Measurements from ENCODE around the gene UBE2L5.
"Not testable (repeated sequence)": the region's sequence is repeated elsewhere in the genome, so short reads cannot be mapped to it uniquely, and the experiment has no call there.

The UBE2L5 gene

GRCh38 chr13:30440910-30441703, 18.8 kb downstream of the UBE2L5 start:
- no peak for DNase-seq

DNA sequence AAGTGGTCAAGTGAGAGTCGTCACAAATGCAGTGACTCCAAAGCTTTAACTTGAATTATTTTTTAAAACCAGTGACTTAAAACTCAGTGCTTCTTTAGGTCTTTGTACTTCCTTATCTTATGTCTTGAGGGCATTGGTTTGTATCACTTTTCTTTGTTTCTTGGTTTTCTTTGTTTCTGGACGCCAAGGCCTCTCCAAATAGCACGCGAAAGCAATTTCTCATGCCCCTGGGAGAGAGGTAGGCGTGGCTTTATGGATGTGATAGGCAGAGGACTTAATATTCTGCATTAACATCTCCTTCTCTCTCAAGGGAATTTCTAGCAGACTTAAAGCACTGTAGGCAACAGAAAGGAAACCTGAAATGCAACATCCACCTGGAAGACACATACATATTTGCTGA, 20.6 kb downstream of the UBE2L5 start:
- DNase-seq: no peak

- DNase-seq: not testable (repeated sequence)
These were observed 21.2 kb downstream of the UBE2L5 start for GRCh38 chr13:30443491-30443890.

DNA sequence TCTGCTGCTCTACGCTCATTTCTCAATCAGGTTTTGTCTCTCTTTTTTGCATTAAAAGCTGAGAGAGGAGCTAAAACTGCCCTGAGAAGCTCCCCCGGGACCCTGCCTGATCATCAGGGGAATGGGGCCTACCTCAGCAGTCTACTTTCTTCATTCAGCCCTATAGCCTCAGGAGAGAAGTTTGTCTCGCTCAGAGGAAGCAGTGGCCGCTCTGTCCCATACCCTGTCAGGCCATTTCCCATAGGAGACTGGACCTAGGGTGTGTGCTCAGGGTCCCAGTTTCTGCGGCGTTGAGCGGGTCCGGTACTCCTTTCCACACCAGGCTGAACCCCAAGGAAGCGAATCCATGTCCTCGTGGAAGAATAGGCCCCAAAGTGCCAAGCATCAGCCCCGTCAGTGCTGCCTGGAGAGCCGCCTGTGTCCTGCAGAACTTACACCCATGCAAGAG, 21.7 kb downstream of the UBE2L5 start:
- no peak for DNase-seq

DNA sequence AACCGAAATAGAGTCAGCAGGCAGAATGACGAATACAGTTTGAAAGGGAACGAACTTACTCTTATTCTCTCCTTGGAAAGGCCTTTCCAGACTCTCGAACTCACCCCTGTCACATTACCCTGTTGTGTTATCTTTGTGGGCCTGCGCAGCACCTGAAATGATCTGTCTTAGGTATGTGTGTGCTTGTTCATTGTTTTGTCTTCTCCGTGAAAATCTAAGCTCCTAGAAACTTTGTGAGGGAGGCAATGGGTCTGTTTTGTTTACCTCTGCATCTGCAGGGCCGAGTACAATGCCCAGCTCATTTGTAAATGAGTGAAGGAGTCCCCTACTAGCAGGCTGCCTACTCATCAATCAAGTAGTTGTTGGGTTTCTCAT, 23.8 kb downstream of the UBE2L5 start:
- DNase-seq: peak; percentile 61

DNA sequence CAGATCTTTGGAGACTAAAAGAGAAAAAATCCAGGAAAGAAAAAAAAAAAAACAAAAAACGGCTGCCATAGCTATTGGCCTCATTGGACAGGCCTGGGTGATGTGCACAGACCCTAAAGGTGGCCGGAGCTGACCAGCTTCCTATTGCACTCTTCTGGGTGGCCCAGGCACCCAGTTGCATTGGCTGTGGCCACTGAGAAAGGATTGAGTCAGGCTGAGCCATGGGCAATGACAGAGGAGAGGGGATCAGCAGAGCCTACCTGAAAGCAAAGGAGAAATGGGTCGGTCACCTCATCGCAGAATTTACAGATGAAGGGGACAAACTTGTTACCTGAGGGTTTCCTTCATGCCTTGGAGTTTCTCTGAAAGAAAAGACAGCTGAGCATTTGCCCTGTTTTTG, 26.1 kb downstream of the UBE2L5 start:
- no peak for DNase-seq

- DNase-seq: no peak
These were observed 27.8 kb downstream of the UBE2L5 start for GRCh38 chr13:30450066-30450465.

DNA sequence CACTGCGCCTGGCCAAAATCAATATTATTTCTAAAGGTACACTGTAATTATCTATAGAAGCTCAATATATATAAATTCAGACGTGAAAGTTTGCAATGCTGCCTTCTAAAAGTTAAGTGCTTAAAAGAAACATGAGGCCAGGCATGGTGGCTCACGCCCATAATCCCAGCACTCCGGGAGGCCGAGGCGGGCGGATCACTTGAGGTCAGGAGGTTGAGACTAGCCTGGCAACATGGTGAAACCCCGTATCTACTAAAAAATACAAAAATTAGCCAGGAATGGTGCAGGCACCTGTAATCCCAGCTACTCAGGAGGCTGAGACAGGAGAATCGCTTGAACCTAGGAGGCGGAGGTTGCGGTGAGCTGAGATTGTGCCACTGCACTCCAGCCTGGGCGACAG, 29.2 kb downstream of the UBE2L5 start:
- DNase-seq: not testable (repeated sequence)

- no peak for DNase-seq
These were observed 31.4 kb downstream of the UBE2L5 start for GRCh38 chr13:30453727-30454126.

DNA sequence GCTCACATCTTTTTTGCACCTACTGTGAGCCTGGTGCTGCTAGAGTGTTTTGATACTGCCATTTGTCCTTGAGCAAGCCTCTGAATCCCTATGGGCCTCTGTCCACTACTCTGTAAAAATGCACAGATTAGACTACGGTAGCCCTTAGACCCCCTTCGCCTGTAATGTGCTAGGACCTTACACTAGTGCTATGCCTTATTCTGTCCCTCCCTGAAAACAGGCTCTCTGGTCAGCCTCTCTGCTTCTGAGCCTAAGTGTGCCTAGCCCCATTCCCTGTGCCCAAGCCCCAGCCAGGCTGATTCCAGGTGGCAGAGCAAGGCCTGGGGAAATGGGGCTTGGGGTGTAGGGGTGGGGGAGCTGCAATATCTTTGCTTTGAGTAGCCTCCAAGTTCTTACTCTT, 32.7 kb downstream of the UBE2L5 start:
- no peak for DNase-seq

- DNase-seq: no peak
These were observed 34.0 kb downstream of the UBE2L5 start for GRCh38 chr13:30456290-30456689.

DNA sequence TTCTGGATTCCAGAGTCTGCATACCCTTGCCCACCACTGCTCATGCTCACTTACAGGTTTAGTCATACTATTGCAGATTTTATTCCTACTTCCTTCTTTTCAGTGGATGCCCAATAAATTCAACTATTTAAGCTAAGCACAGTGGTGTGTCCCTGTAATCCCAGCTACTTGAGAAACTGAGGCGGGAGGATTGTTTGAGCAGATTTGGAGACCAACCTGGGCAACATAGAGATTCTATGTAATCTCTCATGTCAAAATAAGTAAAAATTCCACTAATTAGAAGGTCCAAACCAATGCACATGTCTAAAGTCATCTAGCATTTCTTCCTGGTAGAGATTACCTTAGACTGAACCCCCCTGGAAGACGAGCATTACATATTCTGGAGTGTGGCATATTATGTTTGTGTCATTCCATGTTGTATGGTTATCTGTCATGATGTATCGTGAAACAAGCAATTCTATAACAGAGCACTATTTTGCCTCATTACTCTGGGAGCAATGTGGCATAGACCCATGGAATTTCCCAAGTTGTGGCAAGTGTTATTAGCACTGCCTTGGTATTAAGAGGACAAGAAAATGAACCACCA, 35.1 kb downstream of the UBE2L5 start:
- DNase-seq: no peak

GRCh38 chr13:30461279-30462066, 39.2 kb downstream of the UBE2L5 start:
- DNase-seq: not testable (repeated sequence)

DNA sequence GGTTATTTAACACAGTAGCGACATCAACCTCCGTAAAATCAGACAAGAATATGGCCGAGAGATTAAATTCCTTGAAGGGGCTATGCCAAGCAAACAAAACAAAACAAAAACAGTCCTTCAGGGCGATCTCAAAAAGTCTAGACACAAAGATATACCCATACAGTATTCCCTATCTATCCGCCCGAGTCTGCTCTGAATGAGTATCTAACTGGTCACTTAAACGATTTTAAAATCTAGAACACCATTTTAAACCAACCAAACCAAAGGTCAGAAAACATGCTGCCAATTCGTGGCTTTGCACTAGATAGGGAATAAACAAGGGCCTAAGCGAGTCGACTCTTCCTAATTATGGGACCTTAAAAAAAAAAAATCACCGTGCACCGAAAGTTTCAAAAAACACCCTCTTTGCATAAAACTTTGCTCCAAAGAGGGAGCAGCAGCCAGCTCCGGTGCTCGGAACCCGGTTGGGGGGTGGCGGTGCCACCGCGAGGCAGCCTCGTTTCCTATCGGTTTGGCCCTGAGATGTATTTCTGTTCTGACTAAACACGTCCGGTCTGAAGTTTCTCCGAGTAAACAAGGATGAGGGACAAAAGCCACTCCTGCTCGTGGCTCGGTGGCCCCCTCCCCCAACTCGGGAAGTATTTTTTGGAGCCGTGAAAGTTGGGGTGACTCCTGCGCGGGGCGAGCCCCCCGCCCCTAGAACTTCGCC, 41.6 kb downstream of the UBE2L5 start:
- DNase-seq: peak; percentile 52

DNA sequence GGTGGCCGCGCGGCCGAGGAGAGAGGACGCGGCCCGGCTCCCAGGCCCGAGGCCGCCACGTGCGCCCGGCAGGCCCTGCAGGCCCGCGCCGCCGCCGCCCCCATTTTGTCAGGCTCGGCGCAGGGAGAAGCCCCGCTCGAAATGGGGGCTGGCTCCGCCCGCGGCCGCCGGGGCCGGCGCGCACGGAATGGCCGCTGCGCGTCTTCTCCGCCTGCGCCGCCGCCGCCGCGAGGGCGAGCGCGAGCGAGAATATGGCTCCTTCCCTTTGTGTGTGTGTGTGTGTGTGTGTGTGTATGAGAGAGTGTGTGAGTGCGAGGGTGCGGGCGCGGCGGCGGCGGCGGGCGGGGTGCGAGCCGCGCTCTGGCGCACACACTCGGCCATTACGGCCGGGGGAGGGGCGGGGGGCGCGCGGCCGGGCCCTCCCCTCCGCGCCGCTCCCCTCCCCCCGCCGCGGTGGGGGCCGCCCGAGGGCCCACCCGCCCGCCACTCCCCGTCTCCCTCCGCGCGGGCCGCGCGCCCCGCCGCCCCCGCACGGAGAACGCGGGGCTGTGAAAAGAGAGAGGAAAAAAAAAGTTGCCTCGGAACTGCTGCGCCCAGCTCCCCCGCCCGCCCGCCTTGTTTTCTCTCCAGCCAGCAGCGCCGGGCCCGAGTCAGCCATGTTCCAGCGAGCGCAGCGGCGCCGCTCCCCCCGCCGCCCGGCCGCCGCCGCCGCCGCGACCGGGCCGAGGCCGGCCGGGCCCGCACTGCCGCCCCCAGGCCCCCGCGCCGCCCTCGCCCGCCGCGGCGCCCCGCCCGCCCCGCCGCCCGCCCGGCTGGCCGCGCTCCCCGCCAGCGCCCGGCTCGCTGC, 42.4 kb downstream of the UBE2L5 start:
- peak; percentile 66 for DNase-seq

DNA sequence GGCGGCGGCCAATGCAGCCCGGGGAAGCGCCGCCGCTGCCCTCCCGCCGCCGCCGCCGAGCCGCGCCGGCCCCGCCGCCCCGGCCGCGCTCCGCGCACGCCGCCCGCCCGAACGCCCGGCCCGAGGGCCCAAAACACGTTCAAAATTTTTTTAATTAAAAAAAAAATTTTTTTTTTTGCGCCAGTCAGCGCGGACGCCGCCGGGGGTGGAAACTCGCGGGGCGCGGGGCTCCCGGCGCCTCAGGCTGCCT, 43.0 kb downstream of the UBE2L5 start:
- DNase-seq: no peak

DNA sequence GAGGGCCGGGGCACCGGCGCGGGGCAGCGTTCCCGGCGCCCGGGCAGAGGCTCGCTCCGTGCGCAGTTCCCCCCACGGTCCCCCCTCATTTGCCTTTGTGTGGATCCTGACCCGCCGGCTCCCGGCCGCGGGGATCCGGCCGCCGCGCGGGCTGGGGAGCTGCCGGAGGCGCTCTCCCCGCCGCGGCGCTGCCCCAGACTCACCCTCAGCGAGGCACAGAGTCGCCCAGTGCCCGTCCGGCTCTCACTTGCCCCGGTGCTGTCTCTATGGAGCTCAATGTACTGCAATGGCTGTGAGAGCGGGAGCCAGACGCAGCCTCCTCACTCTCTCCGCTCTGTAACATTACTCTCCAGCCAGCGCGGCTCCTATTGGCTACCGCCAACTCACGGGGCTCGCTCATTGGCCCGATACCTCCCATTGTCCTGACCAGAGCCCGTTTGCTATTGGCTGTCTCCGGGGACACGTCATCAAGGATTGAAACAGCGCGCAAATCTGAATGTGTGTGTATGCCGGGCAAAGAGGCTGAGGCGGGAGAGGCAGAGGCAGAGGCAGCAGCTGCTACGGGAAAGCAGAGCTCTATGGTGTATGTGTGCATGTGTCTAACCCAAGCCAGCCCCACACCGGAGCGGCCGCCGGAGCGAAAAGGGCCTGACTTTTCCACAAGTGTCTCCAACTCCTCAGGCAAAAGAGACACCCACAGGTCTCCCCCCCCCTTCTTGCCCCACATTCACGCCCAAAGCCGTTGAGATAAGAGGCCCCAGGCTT, 43.5 kb downstream of the UBE2L5 start, which contains the start of gene HMGB1:
Gene HMGB1, minus strand, starts transcription at position 344 of the 765 bp plus-strand sequence. CDS start 2,256 bp downstream, outside the sequence.
- DNase-seq: peak; percentile 97

GRCh38 chr13:30466358-30466714, 44.0 kb downstream of the UBE2L5 start:
- DNase-seq: peak; percentile 23

- no peak for DNase-seq
These were observed 44.6 kb downstream of the UBE2L5 start for GRCh38 chr13:30466841-30467252.

DNA sequence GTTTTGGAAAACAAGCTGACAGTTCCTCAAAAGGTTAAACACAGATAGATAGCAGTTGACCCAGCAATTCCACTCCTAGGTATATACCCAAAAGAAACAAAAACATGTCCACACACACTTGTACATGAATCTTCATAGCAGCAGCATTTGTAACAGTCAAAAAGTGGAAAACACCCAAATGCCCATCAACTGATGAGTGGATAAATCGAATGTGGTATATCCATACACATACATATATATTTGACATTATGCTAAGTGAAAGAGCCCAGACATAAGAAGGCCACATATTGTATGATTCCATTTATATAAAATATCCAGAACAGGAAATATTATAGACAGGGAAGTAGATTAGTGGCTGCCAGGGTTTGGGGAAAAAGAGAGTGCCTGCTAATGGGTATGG, 51.4 kb downstream of the UBE2L5 start:
- no peak for DNase-seq

DNA sequence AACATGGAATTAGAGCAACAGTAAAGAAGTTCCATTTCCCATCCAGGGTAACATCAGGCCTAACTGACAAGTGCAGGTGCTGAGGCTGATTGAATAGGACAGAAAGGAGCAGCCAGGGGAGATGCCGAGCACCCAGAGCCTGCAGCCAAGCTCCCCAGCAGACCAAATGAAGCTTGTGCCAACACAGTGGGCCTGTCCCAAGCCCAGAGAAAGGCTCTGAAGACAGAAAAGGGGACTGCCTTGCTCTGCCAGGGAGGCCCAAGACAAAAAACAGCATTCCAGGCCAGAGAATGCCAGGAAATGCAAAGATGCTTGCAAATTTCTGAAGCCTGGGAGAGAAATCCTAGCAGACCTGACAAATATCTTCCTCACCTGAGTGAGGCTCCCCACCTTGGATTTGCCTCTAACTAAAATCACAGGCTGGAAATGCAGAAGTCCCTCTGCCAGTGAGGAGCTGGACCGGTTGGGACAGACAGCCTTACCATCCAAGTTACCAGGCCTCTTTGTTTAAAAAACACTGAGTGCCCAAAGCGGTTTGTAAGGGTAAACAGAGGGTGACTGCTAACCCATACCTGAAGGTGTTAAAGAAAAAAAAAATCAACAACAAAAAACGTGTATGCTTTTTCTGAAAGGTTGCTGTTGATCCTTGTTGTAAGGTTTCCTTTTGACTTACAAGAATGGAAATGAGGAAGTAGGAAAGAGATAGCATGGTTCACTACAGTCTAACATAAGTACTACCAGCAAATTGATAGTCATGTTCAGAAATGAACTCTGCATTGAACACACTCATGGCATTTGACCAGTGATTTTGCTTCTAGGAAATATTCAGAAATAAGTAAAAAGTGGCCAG, 55.3 kb downstream of the UBE2L5 start:
- no peak for DNase-seq
